ENCODE results near the gene SLC27A3. TPM values are rescaled to one million over a fixed set of nuclear protein-coding genes. Genes with fewer than 3 reads are reported as not detected.

Gene SLC27A3
- total and polyA plus RNA-seq, 9 of the 15 experiments (the other 6 are each of a cell fraction or from before 2014, with no cell fraction given) = 0.57 to 5.2 (median 2.8) TPM

DNA sequence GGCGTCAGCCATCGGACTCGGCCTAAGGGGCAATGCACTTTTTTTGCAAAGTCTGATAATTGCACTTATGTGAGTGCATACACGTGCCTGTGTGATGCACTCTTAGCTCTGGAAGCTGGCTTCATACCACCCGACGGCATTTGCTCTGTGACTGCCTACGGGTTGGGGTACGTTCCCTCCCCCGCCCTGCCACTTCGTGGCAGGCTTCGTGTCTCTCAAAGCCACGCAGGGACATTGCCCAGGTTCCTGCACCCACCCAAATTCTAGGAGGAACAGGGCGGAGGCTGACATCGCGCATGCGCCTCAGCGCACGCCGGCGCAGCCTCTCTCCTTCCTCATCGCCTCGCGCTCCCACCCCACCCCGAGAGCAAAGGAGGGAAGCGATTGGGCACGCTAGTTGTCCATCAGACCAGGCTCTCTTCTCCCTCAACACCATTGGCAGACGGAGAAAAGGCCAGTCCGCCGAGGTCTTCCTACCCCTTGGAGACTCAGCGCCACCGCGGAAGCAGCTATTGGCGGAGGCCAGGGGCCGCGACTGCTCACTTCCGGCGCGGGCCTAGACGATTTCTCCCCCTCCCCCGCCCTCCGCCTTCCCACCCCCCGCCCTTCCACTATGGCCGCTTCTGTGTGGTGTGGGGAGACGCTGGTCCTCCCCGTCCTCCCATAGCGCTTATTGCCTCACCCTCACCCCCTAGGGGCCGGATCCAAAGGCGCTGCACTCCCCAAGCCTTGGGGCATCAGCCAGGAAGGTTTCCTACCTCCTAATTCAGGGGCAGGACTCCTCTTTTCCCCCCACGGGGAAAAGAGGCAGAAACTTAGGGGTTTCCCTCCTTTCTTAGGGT, 47.5 kb upstream of the SLC27A3 start, which contains the start of gene INTS3 (continued):
- TF ChIP-seq MTA1 (IDR thresholded peaks at IDR 0.05; ENCODE audit: borderline replicate concordance) (peak; percentile 62; the same call in 1 of the 2 replicates), MED1 (CRISPR knock-in tag; IDR thresholded peaks at IDR 0.05; ENCODE audit: borderline replicate concordance) (no peak), RFX5 (IDR thresholded peaks at IDR 0.05; ENCODE audit: low read depth, low read length) (no peak), POLR2B (IDR thresholded peaks at IDR 0.05; ENCODE audit: low read depth, partially characterized antibody) (peak; percentile 46), RFX1 (IDR thresholded peaks at IDR 0.05) (no peak), KAT8 (IDR thresholded peaks at IDR 0.05; ENCODE audit: low read depth) (no peak), RBM34 (IDR thresholded peaks at IDR 0.05; ENCODE audit: borderline replicate concordance, insufficient read depth, low read length) (no peak), ZBTB1 (CRISPR knock-in tag; IDR thresholded peaks at IDR 0.05; ENCODE audit: borderline replicate concordance, low read depth) (no peak), CBX3 (IDR thresholded peaks at IDR 0.05; ENCODE audit: borderline replicate concordance in 1 of 2, low read length in 2 of 2) (peak in 1 of 2 experiments; percentile 69; a peak in 1 of 3 replicates), CBFB (CRISPR knock-in tag; IDR thresholded peaks at IDR 0.05) (no peak), TAF7 (tag; IDR thresholded peaks at IDR 0.05) (peak; percentile 72), MIER1 (IDR thresholded peaks at IDR 0.05; ENCODE audit: low read depth) (no peak), NCOR1 (IDR thresholded peaks at IDR 0.05) (no peak), E2F3 (CRISPR knock-in tag; IDR thresholded peaks at IDR 0.05) (peak; percentile 71; the same call in 1 of the 2 replicates), ZNF76 (CRISPR knock-in tag; IDR thresholded peaks at IDR 0.05; ENCODE audit: borderline replicate concordance) (no peak), ZNF282 (CRISPR knock-in tag; IDR thresholded peaks at IDR 0.05) (no peak), HNRNPH1 (optimal IDR thresholded peaks at IDR 0.05; ENCODE audit: low read depth, low read length) (no peak)
- TF ChIP-seq, protein P1, sequence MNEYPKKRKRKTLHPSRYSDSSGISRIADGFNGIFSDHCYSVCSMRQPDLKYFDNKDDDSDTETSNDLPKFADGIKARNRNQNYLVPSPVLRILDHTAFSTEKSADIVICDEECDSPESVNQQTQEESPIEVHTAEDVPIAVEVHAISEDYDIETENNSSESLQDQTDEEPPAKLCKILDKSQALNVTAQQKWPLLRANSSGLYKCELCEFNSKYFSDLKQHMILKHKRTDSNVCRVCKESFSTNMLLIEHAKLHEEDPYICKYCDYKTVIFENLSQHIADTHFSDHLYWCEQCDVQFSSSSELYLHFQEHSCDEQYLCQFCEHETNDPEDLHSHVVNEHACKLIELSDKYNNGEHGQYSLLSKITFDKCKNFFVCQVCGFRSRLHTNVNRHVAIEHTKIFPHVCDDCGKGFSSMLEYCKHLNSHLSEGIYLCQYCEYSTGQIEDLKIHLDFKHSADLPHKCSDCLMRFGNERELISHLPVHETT (CRISPR knock-in tag; conservative IDR thresholded peaks at IDR 0.05 in 1 of 2, IDR thresholded peaks at IDR 0.05 in 1 of 2) = peak in 1 of 2 experiments; percentile 51; a peak in 1 of 4 replicates
- TF ChIP-seq, protein P2, sequence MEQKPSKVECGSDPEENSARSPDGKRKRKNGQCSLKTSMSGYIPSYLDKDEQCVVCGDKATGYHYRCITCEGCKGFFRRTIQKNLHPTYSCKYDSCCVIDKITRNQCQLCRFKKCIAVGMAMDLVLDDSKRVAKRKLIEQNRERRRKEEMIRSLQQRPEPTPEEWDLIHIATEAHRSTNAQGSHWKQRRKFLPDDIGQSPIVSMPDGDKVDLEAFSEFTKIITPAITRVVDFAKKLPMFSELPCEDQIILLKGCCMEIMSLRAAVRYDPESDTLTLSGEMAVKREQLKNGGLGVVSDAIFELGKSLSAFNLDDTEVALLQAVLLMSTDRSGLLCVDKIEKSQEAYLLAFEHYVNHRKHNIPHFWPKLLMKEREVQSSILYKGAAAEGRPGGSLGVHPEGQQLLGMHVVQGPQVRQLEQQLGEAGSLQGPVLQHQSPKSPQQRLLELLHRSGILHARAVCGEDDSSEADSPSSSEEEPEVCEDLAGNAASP (IDR thresholded peaks at IDR 0.05) = no peak
- TF ChIP-seq, protein P3, sequence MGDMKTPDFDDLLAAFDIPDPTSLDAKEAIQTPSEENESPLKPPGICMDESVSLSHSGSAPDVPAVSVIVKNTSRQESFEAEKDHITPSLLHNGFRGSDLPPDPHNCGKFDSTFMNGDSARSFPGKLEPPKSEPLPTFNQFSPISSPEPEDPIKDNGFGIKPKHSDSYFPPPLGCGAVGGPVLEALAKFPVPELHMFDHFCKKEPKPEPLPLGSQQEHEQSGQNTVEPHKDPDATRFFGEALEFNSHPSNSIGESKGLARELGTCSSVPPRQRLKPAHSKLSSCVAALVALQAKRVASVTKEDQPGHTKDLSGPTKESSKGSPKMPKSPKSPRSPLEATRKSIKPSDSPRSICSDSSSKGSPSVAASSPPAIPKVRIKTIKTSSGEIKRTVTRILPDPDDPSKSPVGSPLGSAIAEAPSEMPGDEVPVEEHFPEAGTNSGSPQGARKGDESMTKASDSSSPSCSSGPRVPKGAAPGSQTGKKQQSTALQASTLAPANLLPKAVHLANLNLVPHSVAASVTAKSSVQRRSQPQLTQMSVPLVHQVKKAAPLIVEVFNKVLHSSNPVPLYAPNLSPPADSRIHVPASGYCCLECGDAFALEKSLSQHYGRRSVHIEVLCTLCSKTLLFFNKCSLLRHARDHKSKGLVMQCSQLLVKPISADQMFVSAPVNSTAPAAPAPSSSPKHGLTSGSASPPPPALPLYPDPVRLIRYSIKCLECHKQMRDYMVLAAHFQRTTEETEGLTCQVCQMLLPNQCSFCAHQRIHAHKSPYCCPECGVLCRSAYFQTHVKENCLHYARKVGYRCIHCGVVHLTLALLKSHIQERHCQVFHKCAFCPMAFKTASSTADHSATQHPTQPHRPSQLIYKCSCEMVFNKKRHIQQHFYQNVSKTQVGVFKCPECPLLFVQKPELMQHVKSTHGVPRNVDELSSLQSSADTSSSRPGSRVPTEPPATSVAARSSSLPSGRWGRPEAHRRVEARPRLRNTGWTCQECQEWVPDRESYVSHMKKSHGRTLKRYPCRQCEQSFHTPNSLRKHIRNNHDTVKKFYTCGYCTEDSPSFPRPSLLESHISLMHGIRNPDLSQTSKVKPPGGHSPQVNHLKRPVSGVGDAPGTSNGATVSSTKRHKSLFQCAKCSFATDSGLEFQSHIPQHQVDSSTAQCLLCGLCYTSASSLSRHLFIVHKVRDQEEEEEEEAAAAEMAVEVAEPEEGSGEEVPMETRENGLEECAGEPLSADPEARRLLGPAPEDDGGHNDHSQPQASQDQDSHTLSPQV (IDR thresholded peaks at IDR 0.05) = peak; percentile 81

All from K562 (cell line).